GM19397 (cell line): Measurements from ENCODE around the gene HEATR5B.
"Not testable (repeated sequence)": the region's sequence is repeated elsewhere in the genome, so short reads cannot be mapped to it uniquely, and the experiment has no call there.

Source experiments
- ATAC-seq: cut with Tn5 transposase; IDR thresholded peaks from one replicate; pipeline ENCODE4 v1.9.1; 2021; ENCODE audit warnings: mild to moderate bottlenecking, moderate library complexity; ENCODE audit not compliant: unreplicated experiment

HEATR5B gene

GRCh38 chr2:36951027-36951518 is 133.1 kb downstream of the HEATR5B start:
- ATAC-seq: no peak

GRCh38 chr2:36949845-36950244 is 134.3 kb downstream of the HEATR5B start:
- no peak for ATAC-seq

- not testable (repeated sequence) for ATAC-seq
Measured at GRCh38 chr2:36945240-36945639, 138.9 kb downstream of the HEATR5B start.

- ATAC-seq: no peak
Measured at GRCh38 chr2:36941867-36942266, 142.3 kb downstream of the HEATR5B start.

GRCh38 chr2:36936526-36936925 is 147.6 kb downstream of the HEATR5B start:
- not testable (repeated sequence) for ATAC-seq

GRCh38 chr2:36931688-36932087 is 152.5 kb downstream of the HEATR5B start:
- not testable (repeated sequence) for ATAC-seq
